HEK293 (cell line): ENCODE results near the gene THRAP3.
"Not testable (repeated sequence)": the region's sequence is repeated elsewhere in the genome, so short reads cannot be mapped to it uniquely, and the experiment has no call there.

Experiments
- CTCF ChIA-PET: fragments of 350-600 bp; formaldehyde crosslinking; extraction: SDS; loops from one replicate; lab custom pipeline; 2021; ENCODE audit warnings: antibody characterized with exemption; lab: Yijun Ruan, JAX
- POLR2A ChIA-PET: fragments of 300-600 bp; formaldehyde crosslinking; extraction: SDS; loops from one replicate; lab custom pipeline; 2020; ENCODE audit warnings: antibody characterized with exemption, inconsistent platforms; lab: Yijun Ruan, JAX
- H3K27ac ChIP-seq: fragments of 200-500 bp; sonication (Bioruptor generic); 2 replicates; pipeline ENCODE4 v1.5.1; 2014; ENCODE audit warnings: low read depth, low read length, control low read depth, inconsistent platforms; ENCODE audit errors: extremely low read depth
- H3K36me3 ChIP-seq, 2 experiments: fragments of 200-500 bp in 1 of 2; sonication (Bioruptor generic) in 1 of 2; 1 replicate in 1 of 2; 2 replicates in 1 of 2; pipeline ENCODE4 v1.5.1; 2014 to 2017; ENCODE audit warnings: inconsistent platforms in 2 of 2, low read length in 2 of 2; ENCODE audit not compliant: control insufficient read depth in 2 of 2, insufficient read depth in 1 of 2
- H3K4me1 ChIP-seq: fragments of 200-500 bp; sonication (Bioruptor generic); 2 replicates; pipeline ENCODE4 v1.5.1; 2014; ENCODE audit warnings: mild to moderate bottlenecking, low read length, inconsistent platforms; ENCODE audit not compliant: control insufficient read depth, insufficient read depth
- H3K4me3 ChIP-seq: 2 replicates; pipeline ENCODE4 v1.5.1; 2011; ENCODE audit warnings: low read depth, mild to moderate bottlenecking, control low read depth, low read length, moderate library complexity
- H3K9me3 ChIP-seq: fragments of 200-500 bp; sonication (Bioruptor generic); 2 replicates; pipeline ENCODE4 v1.5.1; 2014; ENCODE audit warnings: low read depth, low read length, inconsistent platforms; ENCODE audit not compliant: control insufficient read depth, insufficient read depth
- BCL11B ChIP-seq: fragments of 450-650 bp; formaldehyde crosslinking; IDR thresholded peaks from 2 replicates; pipeline ENCODE4 v1.5.1; 2016; ENCODE audit warnings: low read depth, missing biosample characterization, missing genetic modification characterization
- GLIS2 ChIP-seq: fragments of 450-650 bp; formaldehyde crosslinking; IDR thresholded peaks from 2 replicates; pipeline ENCODE4 v1.5.1; 2016; ENCODE audit warnings: missing biosample characterization, missing genetic modification characterization
- HOXD13 ChIP-seq: sonication (generic); formaldehyde crosslinking; IDR thresholded peaks from 2 replicates; pipeline ENCODE4 v1.8.0; 2022; ENCODE audit warnings: missing genetic modification reagents, borderline replicate concordance
- OVOL3 ChIP-seq: fragments of 450-650 bp; formaldehyde crosslinking; IDR thresholded peaks from 2 replicates; pipeline ENCODE4 v1.5.1; 2016; ENCODE audit warnings: missing biosample characterization, missing genetic modification characterization
- PRDM4 ChIP-seq: fragments of 450-650 bp; formaldehyde crosslinking; IDR thresholded peaks from 2 replicates; pipeline ENCODE4 v1.5.1; 2017; ENCODE audit warnings: missing biosample characterization, missing genetic modification characterization
- RBAK ChIP-seq: fragments of 450-650 bp; formaldehyde crosslinking; IDR thresholded peaks from 2 replicates; pipeline ENCODE4 v1.5.1; 2016; ENCODE audit warnings: missing biosample characterization, missing genetic modification characterization
- SP7 ChIP-seq: fragments of 450-650 bp; formaldehyde crosslinking; IDR thresholded peaks from 2 replicates; pipeline ENCODE4 v1.5.1; 2016; ENCODE audit warnings: missing biosample characterization, missing genetic modification characterization
- ZEB2 ChIP-seq: fragments of 450-650 bp; formaldehyde crosslinking; IDR thresholded peaks from 2 replicates; pipeline ENCODE4 v1.5.1; 2016; ENCODE audit warnings: missing biosample characterization, missing genetic modification characterization
- ZIC2 ChIP-seq: fragments of 450-650 bp; formaldehyde crosslinking; IDR thresholded peaks from 2 replicates; pipeline ENCODE4 v1.5.1; 2016; ENCODE audit warnings: missing biosample characterization, missing genetic modification characterization
- ZNF114 ChIP-seq: fragments of 450-650 bp; formaldehyde crosslinking; IDR thresholded peaks from 2 replicates; pipeline ENCODE4 v1.5.0; 2017; ENCODE audit warnings: missing biosample characterization, missing genetic modification characterization
- ZNF274 ChIP-seq, 2 experiments: fragments of 200-500 bp in 1 of 2; fragments of 450-650 bp in 1 of 2; sonication (Bioruptor generic) in 1 of 2; formaldehyde crosslinking in 1 of 2; IDR thresholded peaks; 2 replicates each; pipeline versions ENCODE4 v1.5.1 to v1.6.1; 2014 to 2016; ENCODE audit warnings: borderline replicate concordance in 1 of 2, inconsistent platforms in 1 of 2, low read length in 1 of 2, missing biosample characterization in 1 of 2, missing genetic modification characterization in 1 of 2
- ZNF335 ChIP-seq: fragments of 450-650 bp; formaldehyde crosslinking; conservative IDR thresholded peaks from 2 replicates; pipeline ENCODE4 v1.5.1; 2016; ENCODE audit warnings: missing biosample characterization, missing genetic modification characterization
- ZNF341 ChIP-seq: fragments of 450-650 bp; formaldehyde crosslinking; IDR thresholded peaks from 2 replicates; pipeline ENCODE4; 2016; ENCODE audit warnings: low read depth, missing biosample characterization, missing genetic modification characterization
- ZNF624 ChIP-seq: fragments of 450-650 bp; formaldehyde crosslinking; IDR thresholded peaks from 2 replicates; pipeline ENCODE4 v1.5.1; 2017; ENCODE audit warnings: missing biosample characterization, missing genetic modification characterization
- ZNF677 ChIP-seq: fragments of 450-650 bp; IDR thresholded peaks from 2 replicates; pipeline ENCODE4 v1.5.0; 2018; ENCODE audit warnings: missing biosample characterization, mild to moderate bottlenecking, missing genetic modification characterization, moderate library complexity
- ZNF791 ChIP-seq: fragments of 450-650 bp; formaldehyde crosslinking; IDR thresholded peaks from 2 replicates; pipeline ENCODE4 v1.5.1; 2016; ENCODE audit warnings: missing biosample characterization, missing genetic modification characterization
- ZXDB ChIP-seq: fragments of 450-650 bp; formaldehyde crosslinking; IDR thresholded peaks from 2 replicates; pipeline ENCODE4 v1.5.1; 2016; ENCODE audit warnings: missing biosample characterization, missing genetic modification characterization
- TF ChIP-seq, protein P1 (sequence below): fragments of 450-650 bp; formaldehyde crosslinking; IDR thresholded peaks from 2 replicates; pipeline ENCODE4 v1.5.1; 2016; ENCODE audit warnings: missing biosample characterization, missing genetic modification characterization
- TF ChIP-seq, protein P2 (sequence below): fragments of 450-650 bp; formaldehyde crosslinking; IDR thresholded peaks from 2 replicates; pipeline ENCODE4 v1.5.1; 2016; ENCODE audit warnings: missing biosample characterization, missing genetic modification characterization

THRAP3 gene

GRCh38 chr1:36230279-36230678 is 6.0 kb downstream of the THRAP3 start:
- peak; percentile 74; the same call in 1 of the 2 replicates for TF ChIP-seq ZEB2
- H3K9me3 ChIP-seq, H3K27ac ChIP-seq, CTCF ChIA-PET, H3K4me3 ChIP-seq, H3K4me1 ChIP-seq, POLR2A ChIA-PET: not testable (repeated sequence)
- H3K36me3 ChIP-seq: peaks cover 25 to 71% of the 10 kb centered on the region in 2 experiments

- CTCF ChIA-PET: interaction anchor here (0.6 kb wide), 1 partner anchor 26 kb away, joined by 3 read pairs; no protein-coding TSS in a partner anchor
- 0 out of 2 replicates have a peak, but pooled peaks cover 2% of the 10 kb centered on the region for H3K4me1 ChIP-seq
- no peak for TF ChIP-seq PRDM4
- TF ChIP-seq ZNF624 (tag by site-specific recombination): no peak
- no peak for TF ChIP-seq OVOL3 (tag by site-specific recombination)
- no peak for TF ChIP-seq RBAK (tag by site-specific recombination)
- TF ChIP-seq SP7 (tag by site-specific recombination): no peak
- TF ChIP-seq ZNF114: no peak
- TF ChIP-seq HOXD13 (CRISPR knock-in tag): no peak
- TF ChIP-seq BCL11B (tag by site-specific recombination): no peak
- TF ChIP-seq, all 188 proteins: peak for 0
- no peak overlapping the region for H3K4me3 ChIP-seq
- POLR2A ChIA-PET: no interaction called here
- H3K36me3 ChIP-seq: peaks cover 23 to 70% of the 10 kb centered on the region in 2 experiments
- H3K27ac ChIP-seq: no peak overlapping the region
- H3K9me3 ChIP-seq: no peaks in the 10 kb centered on the region
Observed at GRCh38 chr1:36231191-36231590, 6.9 kb downstream of the THRAP3 start.

DNA sequence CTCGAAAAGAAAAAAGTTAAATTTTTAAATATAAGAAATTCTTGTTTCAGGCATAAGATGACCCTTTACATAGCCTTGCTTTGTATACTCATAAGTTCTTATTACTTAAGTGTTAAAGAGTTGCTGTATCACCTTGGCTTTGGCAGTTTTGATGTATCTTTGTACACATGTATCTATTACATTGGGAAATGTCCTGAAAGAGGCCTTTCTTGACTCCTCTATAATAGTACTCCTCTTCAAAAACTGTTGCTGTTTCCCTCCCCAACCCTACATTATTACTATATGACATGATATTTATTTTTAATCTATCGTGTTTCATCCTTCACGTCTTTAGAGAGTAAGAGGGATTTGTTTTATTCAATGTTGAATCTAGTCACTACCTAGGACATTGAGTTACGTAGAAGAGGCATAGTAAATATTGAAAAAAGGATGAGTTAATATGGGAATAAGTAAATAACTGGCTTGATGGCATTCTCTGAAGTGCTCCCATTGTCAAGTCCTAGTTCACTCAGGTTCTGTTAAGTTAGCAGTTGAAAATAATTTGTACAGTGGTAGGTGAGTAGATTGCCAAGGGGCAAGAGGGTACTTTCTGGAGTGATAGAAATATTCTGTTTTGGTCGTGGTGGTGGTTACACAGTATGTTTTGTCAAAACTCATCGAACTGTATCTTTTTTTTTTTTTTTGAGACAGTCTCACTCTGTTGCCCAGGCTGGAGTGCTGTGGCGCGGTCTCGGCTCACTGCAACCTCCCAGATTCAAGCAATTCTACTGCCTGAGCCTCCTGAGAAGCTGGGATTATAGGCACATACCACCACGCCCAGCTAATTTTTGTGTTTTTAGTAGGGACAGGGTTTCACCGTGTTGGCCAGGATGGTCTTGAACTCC is 8.2 kb downstream of the THRAP3 start:
- TF ChIP-seq OVOL3 (tag by site-specific recombination) (no peak), ZNF335 (tag by site-specific recombination) (no peak), ZNF341 (no peak), ZXDB (tag by site-specific recombination) (no peak), ZNF274 (IDR thresholded peaks at IDR 0.05; ENCODE audit: low read length) (no peak), ZNF274 (tag by site-specific recombination; IDR thresholded peaks at IDR 0.05; ENCODE audit: borderline replicate concordance) (no peak), ZIC2 (tag by site-specific recombination) (no peak), GLIS2 (tag by site-specific recombination) (no peak), ZNF791 (tag by site-specific recombination) (no peak), ZNF677 (no peak)
- TF ChIP-seq, protein P1, sequence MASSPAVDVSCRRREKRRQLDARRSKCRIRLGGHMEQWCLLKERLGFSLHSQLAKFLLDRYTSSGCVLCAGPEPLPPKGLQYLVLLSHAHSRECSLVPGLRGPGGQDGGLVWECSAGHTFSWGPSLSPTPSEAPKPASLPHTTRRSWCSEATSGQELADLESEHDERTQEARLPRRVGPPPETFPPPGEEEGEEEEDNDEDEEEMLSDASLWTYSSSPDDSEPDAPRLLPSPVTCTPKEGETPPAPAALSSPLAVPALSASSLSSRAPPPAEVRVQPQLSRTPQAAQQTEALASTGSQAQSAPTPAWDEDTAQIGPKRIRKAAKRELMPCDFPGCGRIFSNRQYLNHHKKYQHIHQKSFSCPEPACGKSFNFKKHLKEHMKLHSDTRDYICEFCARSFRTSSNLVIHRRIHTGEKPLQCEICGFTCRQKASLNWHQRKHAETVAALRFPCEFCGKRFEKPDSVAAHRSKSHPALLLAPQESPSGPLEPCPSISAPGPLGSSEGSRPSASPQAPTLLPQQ (tag by site-specific recombination): no peak
- TF ChIP-seq, protein P2, sequence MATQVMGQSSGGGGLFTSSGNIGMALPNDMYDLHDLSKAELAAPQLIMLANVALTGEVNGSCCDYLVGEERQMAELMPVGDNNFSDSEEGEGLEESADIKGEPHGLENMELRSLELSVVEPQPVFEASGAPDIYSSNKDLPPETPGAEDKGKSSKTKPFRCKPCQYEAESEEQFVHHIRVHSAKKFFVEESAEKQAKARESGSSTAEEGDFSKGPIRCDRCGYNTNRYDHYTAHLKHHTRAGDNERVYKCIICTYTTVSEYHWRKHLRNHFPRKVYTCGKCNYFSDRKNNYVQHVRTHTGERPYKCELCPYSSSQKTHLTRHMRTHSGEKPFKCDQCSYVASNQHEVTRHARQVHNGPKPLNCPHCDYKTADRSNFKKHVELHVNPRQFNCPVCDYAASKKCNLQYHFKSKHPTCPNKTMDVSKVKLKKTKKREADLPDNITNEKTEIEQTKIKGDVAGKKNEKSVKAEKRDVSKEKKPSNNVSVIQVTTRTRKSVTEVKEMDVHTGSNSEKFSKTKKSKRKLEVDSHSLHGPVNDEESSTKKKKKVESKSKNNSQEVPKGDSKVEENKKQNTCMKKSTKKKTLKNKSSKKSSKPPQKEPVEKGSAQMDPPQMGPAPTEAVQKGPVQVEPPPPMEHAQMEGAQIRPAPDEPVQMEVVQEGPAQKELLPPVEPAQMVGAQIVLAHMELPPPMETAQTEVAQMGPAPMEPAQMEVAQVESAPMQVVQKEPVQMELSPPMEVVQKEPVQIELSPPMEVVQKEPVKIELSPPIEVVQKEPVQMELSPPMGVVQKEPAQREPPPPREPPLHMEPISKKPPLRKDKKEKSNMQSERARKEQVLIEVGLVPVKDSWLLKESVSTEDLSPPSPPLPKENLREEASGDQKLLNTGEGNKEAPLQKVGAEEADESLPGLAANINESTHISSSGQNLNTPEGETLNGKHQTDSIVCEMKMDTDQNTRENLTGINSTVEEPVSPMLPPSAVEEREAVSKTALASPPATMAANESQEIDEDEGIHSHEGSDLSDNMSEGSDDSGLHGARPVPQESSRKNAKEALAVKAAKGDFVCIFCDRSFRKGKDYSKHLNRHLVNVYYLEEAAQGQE: no peak
- H3K4me1 ChIP-seq: 0 out of 2 replicates have a peak, but pooled peaks cover 2% of the 10 kb centered on the region
- POLR2A ChIA-PET: interaction anchor here (0.5 to 0.7 kb wide), 2 partner anchors 218 to 221 kb away, joined by 3 to 4 read pairs; partner anchors contain the start of gene OSCP1
- no peak overlapping the region for H3K4me3 ChIP-seq
- peaks cover 22 to 59% of the 10 kb centered on the region in 2 experiments for H3K36me3 ChIP-seq
- CTCF ChIA-PET: interaction anchor here (0.6 kb wide), 1 partner anchor 50 kb away, joined by 5 read pairs; no protein-coding TSS in a partner anchor
- H3K27ac ChIP-seq: no peak overlapping the region
- no peaks in the 10 kb centered on the region for H3K9me3 ChIP-seq
